ENCODE data around the gene MYO1E. TPM values are rescaled to one million over a fixed set of nuclear protein-coding genes. Genes with fewer than 3 reads are reported as not detected.

Gene MYO1E
- polyA plus RNA-seq, 4 donors = 32.3 to 164 (median 104) TPM

- FAIRE-seq (no peak), DNase-seq (peak; percentile 62 to 74)
- Histone ChIP-seq H3K27ac (ENCODE audit: low read depth in 1 of 3, low read length in 2 of 3) (peak overlapping the region in 1 of 3 donors; percentile 76), H3K4me1 (ENCODE audit: control insufficient read depth in 3 of 3, insufficient read depth in 2 of 3, low read depth in 1 of 3, low read length in 2 of 3) (peaks cover 0 to 13% (median 0%) of the 10 kb centered on the region in 3 donors), H3K36me3 (ENCODE audit: control insufficient read depth in 3 of 3, insufficient read depth in 2 of 3, low read depth in 1 of 3, low read length in 3 of 3) (peaks cover 0 to 6% (median 0%) of the 10 kb centered on the region in 3 donors), H3K27me3 (ENCODE audit: control insufficient read depth in 3 of 3, insufficient read depth in 3 of 3, low read length in 3 of 3) (no peaks in the 10 kb centered on the region), H3K4me3 (ENCODE audit: low read depth in 1 of 3, low read length in 3 of 3) (no peak overlapping the region), H3K9me3 (ENCODE audit: control insufficient read depth in 2 of 2, insufficient read depth in 1 of 2, low read depth in 1 of 2, low read length in 1 of 2) (no peaks in the 10 kb centered on the region)
- WGBS, 3 donors = 35 to 55% (median 44%) methylated on average over 7 of the region's 7 CpGs
Observed at GRCh38 chr15:59380902-59381610, 8.4 kb upstream of the MYO1E start.

- 24 to 65% (median 33%) methylated on average over 1 of the region's 1 CpG for WGBS, 3 donors
Observed at GRCh38 chr15:59379531-59379930, 6.9 kb upstream of the MYO1E start.

GRCh38 chr15:59378855-59379254 lies 6.2 kb upstream of the MYO1E start:
- FAIRE-seq = no peak

More at GRCh38 chr15:59379531-59379930, 6.9 kb upstream of the MYO1E start:
- no peak for FAIRE-seq
- Histone ChIP-seq H3K27ac (ENCODE audit: low read depth in 1 of 3, low read length in 2 of 3) (peak overlapping the region in 1 of 3 donors; percentile 27), H3K9me3 (ENCODE audit: control insufficient read depth in 2 of 2, insufficient read depth in 1 of 2, low read depth in 1 of 2, low read length in 1 of 2) (no peaks in the 10 kb centered on the region), H3K36me3 (ENCODE audit: control insufficient read depth in 3 of 3, insufficient read depth in 2 of 3, low read depth in 1 of 3, low read length in 3 of 3) (peaks cover 0 to 3% (median 0%) of the 10 kb centered on the region in 3 donors), H3K4me1 (ENCODE audit: control insufficient read depth in 3 of 3, insufficient read depth in 2 of 3, low read depth in 1 of 3, low read length in 2 of 3) (peaks cover 0 to 13% (median 1%) of the 10 kb centered on the region in 3 donors), H3K27me3 (ENCODE audit: control insufficient read depth in 3 of 3, insufficient read depth in 3 of 3, low read length in 3 of 3) (no peaks in the 10 kb centered on the region), H3K4me3 (ENCODE audit: low read depth in 1 of 3, low read length in 3 of 3) (no peak overlapping the region)
- DNase-seq = peak in 1 of 2 donors; percentile 25

GRCh38 chr15:59377924-59378323 lies 5.3 kb upstream of the MYO1E start:
- no peaks in the 10 kb centered on the region for H3K9me3 ChIP-seq (ENCODE audit: control insufficient read depth in 2 of 2, insufficient read depth in 1 of 2, low read depth in 1 of 2, low read length in 1 of 2)
- DNase-seq (no peak), FAIRE-seq (no peak)
- no peak overlapping the region for H3K4me3 ChIP-seq (ENCODE audit: low read depth in 1 of 3, low read length in 3 of 3)
- peaks cover 0 to 13% (median 2%) of the 10 kb centered on the region in 3 donors for H3K4me1 ChIP-seq (ENCODE audit: control insufficient read depth in 3 of 3, insufficient read depth in 2 of 3, low read depth in 1 of 3, low read length in 2 of 3)
- no peak overlapping the region for H3K27ac ChIP-seq (ENCODE audit: low read depth in 1 of 3, low read length in 2 of 3)
- 75 to 78% (median 77%) methylated on average over 3 of the region's 3 CpGs for whole genome bisulfite sequencing, 3 donors
- peaks cover 0 to 3% (median 0%) of the 10 kb centered on the region in 3 donors for H3K36me3 ChIP-seq (ENCODE audit: control insufficient read depth in 3 of 3, insufficient read depth in 2 of 3, low read depth in 1 of 3, low read length in 3 of 3)
- H3K27me3 ChIP-seq (ENCODE audit: control insufficient read depth in 3 of 3, insufficient read depth in 3 of 3, low read length in 3 of 3) = no peaks in the 10 kb centered on the region

More at GRCh38 chr15:59378855-59379254, 6.2 kb upstream of the MYO1E start:
- H3K27me3 ChIP-seq (ENCODE audit: control insufficient read depth in 3 of 3, insufficient read depth in 3 of 3, low read length in 3 of 3) = no peaks in the 10 kb centered on the region
- peaks cover 0 to 3% (median 0%) of the 10 kb centered on the region in 3 donors for H3K36me3 ChIP-seq (ENCODE audit: control insufficient read depth in 3 of 3, insufficient read depth in 2 of 3, low read depth in 1 of 3, low read length in 3 of 3)
- H3K4me3 ChIP-seq (ENCODE audit: low read depth in 1 of 3, low read length in 3 of 3) = no peak overlapping the region
- peaks cover 0 to 13% (median 2%) of the 10 kb centered on the region in 3 donors for H3K4me1 ChIP-seq (ENCODE audit: control insufficient read depth in 3 of 3, insufficient read depth in 2 of 3, low read depth in 1 of 3, low read length in 2 of 3)
- DNase-seq = no peak
- H3K9me3 ChIP-seq (ENCODE audit: control insufficient read depth in 2 of 2, insufficient read depth in 1 of 2, low read depth in 1 of 2, low read length in 1 of 2) = no peaks in the 10 kb centered on the region
- no peak overlapping the region for H3K27ac ChIP-seq (ENCODE audit: low read depth in 1 of 3, low read length in 2 of 3)

GRCh38 chr15:59376733-59377132 lies 4.1 kb upstream of the MYO1E start:
- H3K27me3 ChIP-seq (ENCODE audit: control insufficient read depth in 3 of 3, insufficient read depth in 3 of 3, low read length in 3 of 3) = no peaks in the 10 kb centered on the region
- 91 to 96% (median 92%) methylated on average over 2 of the region's 2 CpGs for WGBS, 3 donors
- DNase-seq (no peak), FAIRE-seq (no peak)
- H3K4me1 ChIP-seq (ENCODE audit: control insufficient read depth in 3 of 3, insufficient read depth in 2 of 3, low read depth in 1 of 3, low read length in 2 of 3) = peaks cover 0 to 13% (median 2%) of the 10 kb centered on the region in 3 donors
- no peak overlapping the region for H3K27ac ChIP-seq (ENCODE audit: low read depth in 1 of 3, low read length in 2 of 3)
- no peak overlapping the region for H3K4me3 ChIP-seq (ENCODE audit: low read depth in 1 of 3, low read length in 3 of 3)
- H3K9me3 ChIP-seq (ENCODE audit: control insufficient read depth in 2 of 2, insufficient read depth in 1 of 2, low read depth in 1 of 2, low read length in 1 of 2) = no peaks in the 10 kb centered on the region
- H3K36me3 ChIP-seq (ENCODE audit: control insufficient read depth in 3 of 3, insufficient read depth in 2 of 3, low read depth in 1 of 3, low read length in 3 of 3) = peaks cover 0 to 3% (median 0%) of the 10 kb centered on the region in 3 donors

GRCh38 chr15:59373215-59373614 lies 544 bp upstream of the MYO1E start:
- 1 to 9% (median 3%) methylated on average over 6 of the region's 6 CpGs for WGBS, 3 donors

GRCh38 chr15:59371458-59372351 lies 966 bp downstream of the MYO1E start:
- Histone ChIP-seq H3K4me1 (ENCODE audit: control insufficient read depth in 3 of 3, insufficient read depth in 2 of 3, low read depth in 1 of 3, low read length in 2 of 3) (peaks cover 2 to 5% (median 4%) of the 10 kb centered on the region in 3 donors), H3K27me3 (ENCODE audit: control insufficient read depth in 3 of 3, insufficient read depth in 3 of 3, low read length in 3 of 3) (no peaks in the 10 kb centered on the region), H3K9me3 (ENCODE audit: control insufficient read depth in 2 of 2, insufficient read depth in 1 of 2, low read depth in 1 of 2, low read length in 1 of 2) (no peaks in the 10 kb centered on the region), H3K36me3 (ENCODE audit: control insufficient read depth in 3 of 3, insufficient read depth in 2 of 3, low read depth in 1 of 3, low read length in 3 of 3) (no peaks in the 10 kb centered on the region), H3K27ac (ENCODE audit: low read depth in 1 of 3, low read length in 2 of 3) (peak overlapping the region; percentile 92 to 96 (median 96)), H3K4me3 (ENCODE audit: low read depth in 1 of 3, low read length in 3 of 3) (peak overlapping the region; percentile 82 to 96 (median 92))
- FAIRE-seq = no peak
- WGBS, 3 donors = 1 to 4% (median 2%) methylated on average over 46 to 93 of the region's 93 CpGs
- peak; percentile 55 to 71 for DNase-seq

More at GRCh38 chr15:59373215-59373614, 544 bp upstream of the MYO1E start:
- Histone ChIP-seq H3K4me3 (ENCODE audit: low read depth in 1 of 3, low read length in 3 of 3) (peak overlapping the region; percentile 82 to 96 (median 92)), H3K4me1 (ENCODE audit: control insufficient read depth in 3 of 3, insufficient read depth in 2 of 3, low read depth in 1 of 3, low read length in 2 of 3) (peaks cover 0 to 4% (median 2%) of the 10 kb centered on the region in 3 donors), H3K36me3 (ENCODE audit: control insufficient read depth in 3 of 3, insufficient read depth in 2 of 3, low read depth in 1 of 3, low read length in 3 of 3) (no peaks in the 10 kb centered on the region), H3K27me3 (ENCODE audit: control insufficient read depth in 3 of 3, insufficient read depth in 3 of 3, low read length in 3 of 3) (no peaks in the 10 kb centered on the region), H3K9me3 (ENCODE audit: control insufficient read depth in 2 of 2, insufficient read depth in 1 of 2, low read depth in 1 of 2, low read length in 1 of 2) (no peaks in the 10 kb centered on the region), H3K27ac (ENCODE audit: low read depth in 1 of 3, low read length in 2 of 3) (peak overlapping the region; percentile 92 to 96 (median 96))
- DNase-seq (no peak), FAIRE-seq (no peak)

- WGBS, 3 donors = 82 to 92% (median 91%) methylated on average over 2 of the region's 2 CpGs
- H3K36me3 ChIP-seq (ENCODE audit: control insufficient read depth in 3 of 3, insufficient read depth in 2 of 3, low read depth in 1 of 3, low read length in 3 of 3) = no peaks in the 10 kb centered on the region
- H3K4me3 ChIP-seq (ENCODE audit: low read depth in 1 of 3, low read length in 3 of 3) = no peak overlapping the region
- FAIRE-seq (no peak), DNase-seq (no peak)
- no peaks in the 10 kb centered on the region for H3K27me3 ChIP-seq (ENCODE audit: control insufficient read depth in 3 of 3, insufficient read depth in 3 of 3, low read length in 3 of 3)
- no peak overlapping the region for H3K27ac ChIP-seq (ENCODE audit: low read depth in 1 of 3, low read length in 2 of 3)
- no peaks in the 10 kb centered on the region for H3K9me3 ChIP-seq (ENCODE audit: control insufficient read depth in 2 of 2, insufficient read depth in 1 of 2, low read depth in 1 of 2, low read length in 1 of 2)
- H3K4me1 ChIP-seq (ENCODE audit: control insufficient read depth in 3 of 3, insufficient read depth in 2 of 3, low read depth in 1 of 3, low read length in 2 of 3) = peaks cover 4 to 7% (median 5%) of the 10 kb centered on the region in 3 donors
Observed at GRCh38 chr15:59369597-59369996, 3.1 kb downstream of the MYO1E start.
